Esophagus squamous epithelium (tissue), 4 donors: ENCODE data around the gene PRIMPOL.

Experiments
- CTCF ChIP-seq, 6 experiments: fragments of 450-650 bp in 4 of 6; fragments of 200-600 bp in 2 of 6; sonication (generic) in 2 of 6; IDR thresholded peaks; one replicate each; pipeline ENCODE4 v1.5.1; 2016 to 2019; ENCODE audit warnings: antibody characterized with exemption in 6 of 6, mild to moderate bottlenecking in 4 of 6, moderate library complexity in 4 of 6
- POLR2A ChIP-seq, 4 donors: fragments of 450-650 bp; IDR thresholded peaks; one replicate each; pipeline ENCODE4 v1.6.1; 2017; ENCODE audit warnings: antibody characterized with exemption in 4 of 4, mild to moderate bottlenecking in 4 of 4, moderate library complexity in 3 of 4

GRCh38 chr4:184743650-184744049, 94.1 kb downstream of the PRIMPOL start:
- TF ChIP-seq CTCF (IDR thresholded peaks at IDR 0.05) (no peak), POLR2A (IDR thresholded peaks at IDR 0.05) (no peak)
